Fibroblast of upper back skin (primary cell): ENCODE data around the gene IL17RE.
"Not testable (repeated sequence)": the region's sequence is repeated elsewhere in the genome, so short reads cannot be mapped to it uniquely, and the experiment has no call there.

ENCODE experiments used
- DNase-seq: peaks from one replicate; pipeline ENCODE4 v3.0.0-alpha.2; 2013

Gene IL17RE, protein sequence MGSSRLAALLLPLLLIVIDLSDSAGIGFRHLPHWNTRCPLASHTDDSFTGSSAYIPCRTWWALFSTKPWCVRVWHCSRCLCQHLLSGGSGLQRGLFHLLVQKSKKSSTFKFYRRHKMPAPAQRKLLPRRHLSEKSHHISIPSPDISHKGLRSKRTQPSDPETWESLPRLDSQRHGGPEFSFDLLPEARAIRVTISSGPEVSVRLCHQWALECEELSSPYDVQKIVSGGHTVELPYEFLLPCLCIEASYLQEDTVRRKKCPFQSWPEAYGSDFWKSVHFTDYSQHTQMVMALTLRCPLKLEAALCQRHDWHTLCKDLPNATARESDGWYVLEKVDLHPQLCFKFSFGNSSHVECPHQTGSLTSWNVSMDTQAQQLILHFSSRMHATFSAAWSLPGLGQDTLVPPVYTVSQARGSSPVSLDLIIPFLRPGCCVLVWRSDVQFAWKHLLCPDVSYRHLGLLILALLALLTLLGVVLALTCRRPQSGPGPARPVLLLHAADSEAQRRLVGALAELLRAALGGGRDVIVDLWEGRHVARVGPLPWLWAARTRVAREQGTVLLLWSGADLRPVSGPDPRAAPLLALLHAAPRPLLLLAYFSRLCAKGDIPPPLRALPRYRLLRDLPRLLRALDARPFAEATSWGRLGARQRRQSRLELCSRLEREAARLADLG

DNA sequence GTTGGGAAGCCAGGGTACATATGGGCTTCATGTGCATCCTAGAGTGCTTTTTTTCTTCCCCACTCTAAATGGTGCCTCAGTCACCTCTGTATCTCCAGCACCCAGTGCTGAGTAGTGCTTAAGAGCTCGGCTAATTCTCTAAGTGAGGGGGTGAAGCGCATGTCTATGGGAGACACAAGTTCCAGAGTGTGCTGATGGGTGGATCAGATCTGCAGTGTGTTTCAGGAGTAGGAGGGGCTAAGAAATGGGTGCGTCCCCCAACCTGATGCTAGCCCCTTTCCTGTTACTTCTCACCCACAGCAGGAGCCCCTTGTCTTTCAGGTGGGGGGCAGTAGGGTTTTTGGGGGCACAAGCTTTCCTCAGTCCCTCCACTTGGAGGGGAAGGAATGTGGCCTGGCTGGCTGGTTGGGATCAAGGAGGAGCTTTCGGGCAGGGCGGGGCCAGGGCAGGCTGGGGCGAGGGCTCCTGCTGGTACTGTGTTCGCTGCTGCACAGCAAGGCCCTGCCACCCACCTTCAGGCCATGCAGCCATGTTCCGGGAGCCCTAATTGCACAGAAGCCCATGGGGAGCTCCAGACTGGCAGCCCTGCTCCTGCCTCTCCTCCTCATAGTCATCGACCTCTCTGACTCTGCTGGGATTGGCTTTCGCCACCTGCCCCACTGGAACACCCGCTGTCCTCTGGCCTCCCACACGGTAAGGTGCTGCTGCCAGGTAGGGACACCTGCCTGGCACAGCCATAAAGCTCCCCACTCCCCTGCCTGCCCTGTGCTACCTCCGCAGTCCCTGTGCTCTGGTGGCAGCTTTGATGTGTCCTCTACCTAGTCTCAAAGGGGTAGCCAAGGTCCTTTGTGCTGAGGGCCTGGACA is at the start of gene IL17RE:
IL17RE (plus strand) TSS at position 477 of the 866 bp plus-strand sequence; CDS start at position 562, 85 bp downstream.
- no peak for DNase-seq

DNA sequence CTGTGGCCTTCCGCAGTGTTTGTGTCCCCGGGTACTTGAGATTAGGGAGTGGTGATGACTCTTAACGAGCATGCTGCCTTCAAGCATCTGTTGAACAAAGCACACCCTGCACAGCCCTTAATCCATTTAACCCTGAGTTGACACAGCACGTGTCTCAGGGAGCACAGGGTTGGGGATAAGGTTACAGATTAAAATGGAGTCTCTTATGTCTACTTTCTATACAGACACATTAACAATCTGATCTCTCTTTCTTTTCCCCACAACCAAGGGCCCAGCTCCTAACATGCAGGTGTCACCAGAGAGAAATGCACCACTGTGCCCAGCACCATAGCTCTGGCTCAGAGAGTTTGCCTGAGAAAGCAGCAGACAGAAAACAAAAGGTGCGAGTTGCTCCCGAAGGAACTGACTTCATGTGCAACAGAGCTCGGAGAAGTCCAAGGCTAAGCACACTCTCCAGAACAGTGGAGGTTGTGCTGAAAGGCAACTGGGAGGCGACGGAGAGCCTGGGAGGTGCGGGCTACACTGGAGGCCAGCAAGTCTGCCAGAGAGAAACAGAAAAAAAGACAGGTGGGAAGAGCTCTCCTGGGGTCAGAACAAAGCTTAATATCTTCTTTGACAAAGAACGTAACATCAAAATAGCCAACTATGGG is 48.2 kb upstream of the IL17RE start:
- DNase-seq, result not testable (repeated sequence)

DNA sequence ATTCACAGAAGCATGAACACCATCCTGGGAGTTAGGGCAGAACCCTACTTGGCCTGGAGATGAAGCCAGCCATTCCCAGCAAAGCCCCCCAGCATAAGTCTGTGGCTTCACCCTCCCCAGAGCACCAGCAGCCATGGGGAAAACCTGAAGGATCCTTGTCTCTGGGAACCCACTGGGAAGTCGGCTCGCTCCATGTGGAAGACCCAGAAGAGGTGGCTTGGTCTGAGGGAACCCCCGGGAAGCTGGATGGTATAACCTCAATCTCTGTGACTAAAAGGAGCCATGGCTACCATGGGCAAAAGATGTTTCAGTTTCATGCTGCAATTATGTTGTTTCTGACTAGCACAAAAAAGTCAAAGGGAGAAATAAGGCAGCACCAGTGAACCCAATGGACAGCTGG is 47.1 kb upstream of the IL17RE start:
- no peak for DNase-seq

DNA sequence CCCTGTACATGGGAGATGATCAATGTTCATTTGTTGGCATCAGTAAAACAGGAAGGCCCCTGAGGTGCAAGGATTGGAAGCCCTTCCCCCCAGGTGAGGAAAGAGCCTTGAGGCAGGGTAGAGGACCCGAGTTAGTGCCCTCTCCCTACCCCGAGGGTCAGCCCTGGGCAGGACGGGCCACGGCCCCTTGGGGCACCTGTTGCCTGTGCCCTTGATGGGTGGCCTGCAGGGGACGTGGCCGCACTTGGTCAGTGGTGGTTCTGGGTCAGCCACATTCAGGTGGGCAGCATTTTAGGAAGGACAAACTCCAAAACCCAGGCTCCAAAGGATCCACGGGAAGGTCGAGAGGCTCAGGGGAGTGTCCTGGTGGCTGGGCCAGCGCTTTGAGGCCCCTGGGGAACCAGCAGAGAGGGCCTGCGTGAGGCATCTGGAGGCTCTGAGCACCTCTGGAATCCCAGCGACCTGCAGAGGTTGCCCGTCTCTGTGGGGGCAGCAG is 43.1 kb upstream of the IL17RE start:
- DNase-seq, result no peak

DNA sequence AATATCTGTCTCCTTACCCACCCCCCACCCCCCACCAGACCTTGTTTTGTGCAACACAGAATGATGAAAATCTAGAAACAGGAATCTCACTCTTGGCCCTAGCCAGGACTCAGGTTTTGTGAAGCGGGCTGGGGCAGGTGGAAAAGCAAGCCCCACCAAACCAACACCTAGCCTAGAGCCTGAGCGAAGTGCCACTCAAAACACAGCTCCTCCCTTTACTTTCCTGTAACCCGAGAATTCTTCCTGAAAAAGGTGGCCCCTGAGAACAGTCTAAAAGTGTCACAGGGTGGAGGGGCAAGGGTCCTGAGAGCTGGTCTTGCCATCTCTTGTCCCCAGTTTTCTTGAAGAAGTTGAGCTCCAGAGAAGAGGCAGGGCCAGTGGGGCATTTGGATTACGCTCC is 41.4 kb upstream of the IL17RE start:
- DNase-seq, result no peak

DNA sequence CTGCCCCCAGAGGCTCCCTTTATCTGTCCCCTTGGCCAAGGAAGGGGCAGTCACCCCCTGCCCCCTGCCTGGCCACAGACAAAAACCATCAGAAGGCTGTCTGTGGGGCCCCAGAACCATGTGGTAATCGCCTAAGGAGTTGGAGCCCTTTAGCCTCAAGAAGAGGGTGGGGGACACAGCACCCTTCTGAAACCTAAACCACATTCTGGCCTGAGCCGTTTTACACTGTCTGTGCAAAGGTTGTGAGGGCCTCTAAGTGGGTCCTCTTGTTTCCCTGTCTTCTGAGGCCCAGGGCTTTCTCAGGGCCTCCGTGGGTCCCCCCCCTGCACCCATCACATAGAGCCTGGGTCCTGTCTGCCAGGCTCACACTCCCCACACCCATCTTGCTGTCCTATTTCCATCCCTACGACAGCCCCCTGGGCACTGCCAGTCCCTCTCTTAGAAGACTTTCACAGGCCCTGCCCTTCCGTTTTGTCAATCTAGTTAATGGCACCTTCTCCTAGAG is 41.0 kb upstream of the IL17RE start:
- no peak for DNase-seq

DNA sequence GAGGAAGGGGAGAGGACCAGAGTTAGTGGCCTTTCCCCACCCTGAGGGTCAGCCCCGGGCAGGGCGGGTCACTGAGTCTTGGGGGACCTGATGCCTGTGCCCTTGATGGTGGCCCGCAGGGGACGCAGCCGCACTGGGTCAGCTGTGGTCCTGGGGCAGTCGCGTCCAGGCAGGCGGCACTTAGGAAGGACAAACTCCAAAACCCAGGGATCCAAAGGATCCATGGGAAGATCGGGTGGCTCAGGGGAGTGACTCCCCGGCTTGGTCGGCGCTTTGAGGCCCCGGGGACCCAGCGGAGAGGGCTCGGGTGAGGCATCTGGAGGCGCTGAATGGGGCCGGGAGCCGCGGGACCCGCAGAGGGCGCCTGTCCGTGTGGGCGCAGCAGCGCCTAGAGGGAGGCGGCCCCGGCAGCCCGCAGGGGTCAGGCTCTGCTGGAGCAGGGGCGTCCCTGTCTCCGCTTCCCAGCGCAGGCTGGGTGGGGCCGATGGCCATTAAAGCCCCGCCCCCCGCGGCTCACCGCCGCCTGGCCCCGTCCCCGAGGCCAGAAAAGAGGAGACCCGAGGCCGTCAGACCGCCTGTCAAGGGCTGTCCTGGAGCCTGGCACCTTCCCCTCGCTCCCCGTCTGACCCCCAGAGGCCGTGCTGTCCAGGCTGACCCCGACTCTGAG is 40.1 kb upstream of the IL17RE start:
- peak; percentile 47 for DNase-seq

DNA sequence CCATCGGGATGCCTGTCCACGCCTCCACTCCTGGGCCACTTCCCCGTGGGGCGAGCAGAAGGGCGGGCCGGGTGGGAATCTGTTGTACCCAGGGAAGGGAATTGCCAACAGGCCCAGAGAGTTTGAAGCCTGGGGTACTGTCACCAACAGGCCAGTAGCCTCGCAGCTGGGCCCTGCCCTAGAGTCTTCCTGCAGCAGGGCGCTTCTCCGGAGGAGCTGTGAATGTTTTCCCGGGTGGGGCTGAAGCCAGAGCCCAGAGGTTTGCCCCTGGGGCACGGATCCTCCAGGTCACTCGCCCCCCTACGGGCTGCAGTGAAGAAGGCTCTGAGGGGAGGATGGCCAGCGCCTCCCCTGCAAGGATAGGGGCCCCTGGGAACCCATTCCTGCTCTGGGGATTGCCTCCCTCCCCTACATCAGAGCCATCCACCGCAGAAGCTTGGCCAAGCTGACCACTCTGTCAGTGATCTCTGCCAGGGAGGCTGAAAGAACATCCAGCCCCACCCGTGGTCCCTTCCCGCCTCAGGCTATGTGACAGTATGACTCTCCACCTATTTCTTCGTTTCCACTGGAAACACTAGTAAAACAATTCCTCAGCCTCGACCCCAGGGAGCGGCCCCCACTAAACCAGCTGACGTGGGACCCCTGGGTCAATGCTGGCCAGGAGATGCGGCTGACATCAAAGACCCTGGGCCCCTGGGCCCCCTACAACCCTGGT is 39.4 kb upstream of the IL17RE start:
- DNase-seq, result no peak

DNA sequence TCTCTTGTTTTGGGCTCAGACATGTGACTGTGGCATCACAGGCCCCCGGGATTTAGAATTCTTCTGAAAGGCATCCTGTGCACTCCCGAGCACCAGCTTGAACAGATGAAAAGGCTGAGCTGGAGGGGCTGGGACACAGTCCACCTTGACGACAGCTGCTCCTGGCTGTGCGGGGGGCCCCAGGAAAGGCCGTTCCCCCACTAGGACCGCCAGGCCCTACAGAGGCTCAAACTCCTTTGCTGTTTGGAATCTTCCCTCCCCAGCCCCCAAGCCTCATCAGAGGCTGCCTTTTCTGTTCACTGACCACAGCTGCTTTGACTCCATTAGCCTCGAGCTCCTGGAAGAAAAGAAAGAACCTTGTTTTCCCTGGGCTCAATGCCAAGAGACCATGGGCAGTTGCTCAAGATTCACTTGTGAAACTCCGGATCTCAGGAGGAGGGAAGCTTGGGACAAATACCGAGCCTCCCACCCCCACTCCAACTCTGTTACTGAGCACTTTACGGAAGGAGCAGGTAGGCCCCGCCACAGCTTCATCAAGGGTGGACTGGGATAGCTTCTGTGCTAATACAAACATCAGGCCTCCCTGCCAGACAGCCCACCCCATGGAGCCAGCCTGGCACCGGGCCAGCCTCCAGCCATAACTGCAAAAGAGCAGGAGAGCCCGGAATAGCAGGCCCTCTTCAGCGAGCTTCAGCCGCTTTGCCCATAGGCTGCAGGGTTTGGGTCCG is 38.3 kb upstream of the IL17RE start:
- peak; percentile 94 for DNase-seq

DNA sequence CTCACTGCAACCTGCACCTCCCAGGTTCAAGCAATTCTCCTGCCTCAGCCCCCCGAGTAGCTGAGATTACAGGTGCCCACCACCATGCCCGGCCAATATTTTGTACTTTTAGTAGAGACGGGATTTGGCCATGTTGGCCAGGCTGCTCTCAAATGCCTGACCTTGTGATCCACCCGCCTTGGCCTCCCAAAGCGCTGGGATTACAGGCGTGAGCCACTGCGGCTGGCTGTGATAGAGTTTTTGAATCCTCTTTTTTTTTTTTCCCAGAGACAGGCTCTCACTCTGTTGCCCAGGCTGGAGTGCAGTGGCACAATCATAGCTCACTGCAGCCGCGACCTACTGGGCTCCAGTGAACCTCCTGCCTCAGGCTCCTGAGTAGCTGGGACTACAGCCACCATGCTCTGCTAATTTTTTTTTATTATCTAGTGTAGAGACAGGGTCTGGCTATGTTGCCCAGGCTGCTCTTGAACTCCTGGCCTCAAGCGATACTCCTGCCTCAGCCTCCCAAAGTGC is 37.5 kb upstream of the IL17RE start:
- not testable (repeated sequence) for DNase-seq

DNA sequence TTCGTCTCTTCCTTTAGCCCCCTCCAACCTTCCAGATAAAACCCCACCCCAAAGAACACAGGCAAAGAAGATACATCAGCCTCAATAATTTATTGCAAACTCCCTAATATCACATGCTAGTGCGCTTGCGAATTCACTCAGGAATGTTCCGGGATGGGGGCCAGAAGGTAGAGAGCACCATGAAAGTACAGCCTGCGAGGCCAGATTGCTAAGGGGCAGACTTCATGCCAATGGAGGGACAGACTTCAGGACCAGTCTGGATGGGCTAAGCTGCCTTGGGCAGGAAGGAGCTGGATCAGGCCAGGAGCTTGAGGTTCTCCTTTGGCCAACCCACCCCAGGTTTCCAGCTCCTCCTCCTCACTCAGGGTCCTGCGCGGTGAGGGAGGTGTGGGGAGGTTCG is 36.0 kb upstream of the IL17RE start:
- DNase-seq, result peak; percentile 77

DNA sequence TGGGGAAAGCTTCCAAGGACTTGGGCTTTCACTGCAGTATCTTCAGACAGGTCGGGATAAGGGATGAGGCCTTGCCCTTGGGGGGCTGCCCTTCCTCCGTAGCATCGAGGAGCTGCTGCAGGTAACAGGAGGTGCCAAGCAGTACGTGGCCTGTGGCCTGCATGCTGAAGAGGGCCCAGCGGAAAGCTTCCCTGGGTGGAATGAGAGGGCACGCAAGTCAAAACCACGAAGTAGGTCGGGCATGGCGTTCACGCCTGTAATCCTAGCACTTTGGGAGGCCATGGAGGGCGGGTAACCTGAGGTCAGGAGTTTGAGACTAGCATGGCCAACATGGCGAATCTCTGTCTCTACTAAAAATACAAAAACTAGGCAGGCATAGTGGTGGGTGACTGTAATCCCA is 35.5 kb upstream of the IL17RE start:
- no peak for DNase-seq

DNA sequence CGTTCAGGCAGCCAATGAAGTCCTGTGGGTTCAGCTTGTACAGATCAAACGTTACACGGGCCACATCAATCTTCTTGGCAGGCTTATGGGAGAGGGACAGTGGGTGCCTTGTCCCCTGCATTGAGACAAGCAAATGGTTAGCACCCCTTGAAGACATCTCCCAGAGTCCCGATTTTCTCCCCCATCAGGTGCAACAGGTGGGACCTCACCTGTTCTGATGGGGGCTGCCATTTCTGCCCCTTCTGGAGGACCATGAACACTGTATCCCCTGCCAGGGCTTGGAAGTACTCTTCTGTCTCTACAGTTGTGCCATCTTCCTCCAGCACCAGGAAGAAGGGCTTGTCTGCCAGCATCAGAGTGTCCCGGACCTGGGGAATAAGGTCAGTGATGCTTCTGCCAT is 32.7 kb upstream of the IL17RE start:
- no peak for DNase-seq

DNA sequence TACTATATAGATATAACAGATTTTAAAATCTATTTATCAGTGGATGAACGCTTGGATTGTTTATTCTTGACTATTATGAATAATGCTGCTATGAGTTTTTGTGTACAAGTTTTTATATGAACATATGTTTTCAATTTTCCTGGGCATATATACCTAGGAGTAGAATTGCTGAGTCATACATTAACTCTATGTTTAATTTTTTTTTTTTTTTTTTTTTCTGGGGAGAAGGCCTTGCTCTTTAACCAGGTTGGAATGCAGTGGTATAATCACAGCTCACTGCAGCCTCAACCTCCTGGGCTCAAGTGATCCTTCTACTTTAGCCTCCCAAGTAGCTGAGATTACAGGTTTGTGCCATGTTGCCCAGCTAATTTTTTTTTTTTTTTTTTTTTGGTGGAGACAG is 31.7 kb upstream of the IL17RE start:
- peak; percentile 85 for DNase-seq

DNA sequence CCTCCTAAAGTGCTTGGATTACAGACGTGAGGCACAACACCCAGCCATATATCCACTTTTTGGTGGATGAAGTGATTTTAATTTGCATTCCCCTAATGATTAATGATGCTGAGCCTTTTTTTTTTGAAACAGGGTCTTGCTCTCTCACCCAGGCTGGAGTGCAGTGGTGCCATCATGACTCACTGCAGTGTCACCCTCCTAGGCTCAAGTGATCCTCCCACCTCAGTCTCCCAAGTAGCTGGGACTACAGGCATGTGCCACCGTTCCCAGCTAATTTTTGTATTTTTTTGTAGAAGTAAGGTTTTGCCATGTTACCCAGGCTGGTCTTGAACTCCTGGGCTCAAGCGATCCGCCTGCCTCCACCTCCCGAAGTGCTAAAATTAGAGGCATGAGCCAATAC is 30.6 kb upstream of the IL17RE start:
- DNase-seq, result not testable (repeated sequence)

DNA sequence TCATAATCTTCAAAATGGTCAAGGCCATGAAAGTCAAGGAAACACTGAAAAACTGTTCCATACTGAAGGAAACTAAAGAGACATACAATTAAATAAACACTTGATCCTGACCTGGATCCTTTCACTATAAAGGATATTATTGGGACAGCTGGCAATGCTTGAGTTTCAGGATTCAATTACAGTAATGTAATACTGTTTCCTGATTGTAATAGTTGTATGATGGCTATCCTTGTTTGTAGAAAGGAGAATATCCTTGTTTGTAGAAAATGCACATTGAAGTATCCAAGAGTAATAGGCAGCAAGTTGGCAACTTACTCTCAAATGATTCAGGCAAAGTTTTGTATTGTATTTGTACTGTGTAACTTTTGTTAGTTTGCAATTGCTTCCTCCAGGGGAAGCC is 27.2 kb upstream of the IL17RE start:
- no peak for DNase-seq

DNA sequence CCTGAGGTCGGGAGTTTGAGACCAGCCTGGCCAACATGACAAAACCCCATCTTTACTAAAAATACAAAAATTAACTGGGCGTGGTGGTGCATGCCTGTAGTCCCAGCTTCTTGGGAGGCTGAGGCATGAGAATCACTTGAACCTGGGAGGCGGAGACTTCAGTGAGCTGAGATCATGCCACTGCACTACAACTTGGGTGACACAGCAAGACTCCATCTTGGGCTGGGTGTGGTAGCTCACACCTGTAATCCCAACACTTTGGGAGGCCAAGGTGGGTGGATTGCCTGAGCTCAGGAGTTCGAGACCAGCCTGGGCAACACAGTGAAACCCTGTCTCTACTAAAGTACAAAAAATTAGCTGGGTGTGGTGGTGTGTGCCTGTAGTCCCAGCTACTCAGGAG is 26.4 kb upstream of the IL17RE start:
- DNase-seq, result not testable (repeated sequence)

DNA sequence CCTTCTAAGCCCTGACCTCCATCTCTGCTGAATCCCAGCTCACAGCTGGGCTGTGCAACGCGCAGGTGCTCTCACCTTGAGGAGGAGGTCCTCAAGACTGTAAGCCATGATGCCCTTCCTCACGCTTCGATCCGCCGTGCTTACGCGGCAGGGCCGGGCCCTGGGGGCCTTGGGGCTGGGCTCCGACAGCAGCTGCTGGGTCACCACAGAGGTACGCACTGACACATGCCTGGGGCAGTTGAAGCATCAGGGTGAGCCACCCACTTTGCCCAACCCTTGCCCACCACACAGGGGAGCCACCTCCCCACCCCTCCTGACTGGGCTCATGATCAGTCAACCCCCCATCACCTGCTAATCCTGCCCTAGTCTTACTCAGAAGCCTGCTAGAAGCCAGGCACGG is 25.7 kb upstream of the IL17RE start:
- no peak for DNase-seq

DNA sequence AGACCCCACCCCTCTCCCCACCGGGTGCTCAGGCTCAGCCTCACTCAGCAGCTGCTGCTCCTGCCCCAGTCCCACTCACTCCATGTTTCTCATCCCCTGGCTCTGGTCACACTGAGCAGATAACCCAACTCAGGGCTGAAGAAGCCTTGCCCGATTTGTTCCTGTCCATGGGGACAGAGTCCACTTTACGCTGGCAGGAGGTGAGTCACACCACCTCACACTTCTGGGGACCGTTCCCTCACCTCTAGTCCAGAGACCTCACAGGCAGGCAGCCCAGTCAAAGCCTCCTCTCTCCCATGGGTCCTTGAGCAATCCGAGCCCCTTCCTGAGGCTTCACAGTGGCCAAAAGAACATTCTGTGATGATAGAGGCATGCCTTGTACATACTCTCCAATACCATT is 23.9 kb upstream of the IL17RE start:
- no peak for DNase-seq

DNA sequence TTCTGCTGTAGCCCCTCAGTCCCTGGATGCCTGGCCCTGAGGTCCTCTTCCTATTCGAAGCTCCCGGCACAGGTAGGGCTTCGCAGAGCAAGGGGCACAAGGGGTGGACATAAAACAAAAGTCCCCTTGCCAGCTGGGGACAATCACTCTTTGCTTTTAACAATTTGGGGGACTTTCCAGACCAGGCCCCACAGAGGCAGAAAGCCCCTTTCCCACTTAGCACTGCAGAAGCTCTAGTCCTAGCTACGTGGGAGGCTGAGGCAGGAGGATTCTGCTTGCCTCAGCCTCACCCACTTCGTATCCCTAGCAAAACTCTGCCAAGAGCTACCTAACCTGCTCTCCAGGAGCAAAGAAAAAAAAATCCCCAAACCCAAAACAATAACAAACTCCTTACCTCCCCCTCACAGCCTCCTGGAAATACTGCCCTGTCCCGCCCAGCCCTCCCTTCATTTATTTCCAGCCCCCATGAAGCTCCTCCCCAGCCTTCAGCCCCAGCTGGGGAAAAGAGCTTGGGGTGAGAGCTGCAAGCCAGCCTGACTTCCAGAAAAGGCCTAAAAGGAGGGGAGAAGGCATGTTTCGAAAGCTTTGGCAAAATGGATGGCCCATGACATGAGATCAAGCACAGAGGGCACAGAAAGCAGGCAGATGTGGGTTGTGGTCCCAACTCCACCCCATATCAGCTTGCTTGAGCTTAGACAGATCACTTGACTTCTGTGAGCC is 22.7 kb upstream of the IL17RE start, which contains the start of gene CIDEC:
CIDEC (minus strand) TSS at position 424 of the 720 bp plus-strand sequence. CDS start 1,767 bp downstream, outside the sequence.
- DNase-seq, result no peak
